ENCODE results near the gene OR2A1. TPM values are rescaled to one million over a fixed set of nuclear protein-coding genes. Genes with fewer than 3 reads are reported as not detected.
"Not testable (repeated sequence)": the region's sequence is repeated elsewhere in the genome, so short reads cannot be mapped to it uniquely, and the experiment has no call there.

Gene OR2A1
- total and polyA plus RNA-seq, 3 experiments from 2014 or later: not detected

GRCh38 chr7:144351667-144352066, 39.4 kb downstream of the OR2A1 start:
- H3K27ac ChIP-seq (ENCODE audit: low read depth, low read length); DNase-seq; H3K9me3 ChIP-seq (ENCODE audit: low read length); H3K4me1 ChIP-seq (ENCODE audit: insufficient read depth, low read length); H3K36me3 Mint-ChIP-seq; POLR2A ChIA-PET; CTCF ChIA-PET; H3K4me3 Mint-ChIP-seq; H3K27me3 Mint-ChIP-seq; H3K9me3 Mint-ChIP-seq; H3K27me3 ChIP-seq (ENCODE audit: insufficient read depth, low read length, poor library complexity, severe bottlenecking); H3K4me3 ChIP-seq (ENCODE audit: low read length); H3K36me3 ChIP-seq (ENCODE audit: insufficient read depth, low read length): not testable (repeated sequence)
- Mint-ChIP-seq H3K27ac (peak overlapping the region in 1 of 8 donors; percentile 54), H3K4me1 (peaks cover 13 to 27% (median 15%) of the 10 kb centered on the region in 3 donors)

- H3K9me3 ChIP-seq (ENCODE audit: low read length); H3K36me3 ChIP-seq (ENCODE audit: insufficient read depth, low read length); H3K27ac ChIP-seq (ENCODE audit: low read depth, low read length); H3K4me1 ChIP-seq (ENCODE audit: insufficient read depth, low read length); CTCF ChIA-PET; H3K9me3 Mint-ChIP-seq; H3K4me3 ChIP-seq (ENCODE audit: low read length); H3K27me3 Mint-ChIP-seq; H3K36me3 Mint-ChIP-seq; POLR2A ChIA-PET; DNase-seq; H3K27me3 ChIP-seq (ENCODE audit: insufficient read depth, low read length, poor library complexity, severe bottlenecking): not testable (repeated sequence)
- Mint-ChIP-seq H3K4me3 (peak within 1 kb of the TSS; percentile 76 to 91 (median 86)), H3K4me1 (peaks cover 16 to 32% (median 16%) of the 10 kb centered on the region in 3 donors), H3K27ac (peak within 1 kb of the TSS in 7 of 8 donors; percentile 47 to 97 (median 69))
Observed at GRCh38 chr7:144355176-144355822, 43.1 kb downstream of the OR2A1 start, which contains the start of gene ARHGEF5. Gene ARHGEF5, plus strand, starts transcription at chr7:144355402. Its CDS starts 7,268 bp downstream, at chr7:144362670.

- H3K36me3 ChIP-seq (ENCODE audit: insufficient read depth, low read length); H3K9me3 Mint-ChIP-seq; H3K36me3 Mint-ChIP-seq; H3K4me1 ChIP-seq (ENCODE audit: insufficient read depth, low read length); H3K27ac ChIP-seq (ENCODE audit: low read depth, low read length); POLR2A ChIA-PET; H3K27me3 ChIP-seq (ENCODE audit: insufficient read depth, low read length, poor library complexity, severe bottlenecking); H3K27me3 Mint-ChIP-seq; H3K4me3 Mint-ChIP-seq; DNase-seq; H3K9me3 ChIP-seq (ENCODE audit: low read length); H3K27ac Mint-ChIP-seq; CTCF ChIA-PET; H3K4me3 ChIP-seq (ENCODE audit: low read length): not testable (repeated sequence)
- peaks cover 15 to 27% (median 16%) of the 10 kb centered on the region in 3 donors for H3K4me1 Mint-ChIP-seq
Observed at GRCh38 chr7:144356185-144356584, 44.0 kb downstream of the OR2A1 start.

GRCh38 chr7:144356860-144357259, 44.6 kb downstream of the OR2A1 start:
- H3K4me3 Mint-ChIP-seq; H3K27ac ChIP-seq (ENCODE audit: low read depth, low read length); H3K27ac Mint-ChIP-seq; H3K36me3 ChIP-seq (ENCODE audit: insufficient read depth, low read length); H3K4me3 ChIP-seq (ENCODE audit: low read length); DNase-seq; POLR2A ChIA-PET; CTCF ChIA-PET; H3K9me3 Mint-ChIP-seq; H3K9me3 ChIP-seq (ENCODE audit: low read length); H3K27me3 Mint-ChIP-seq; H3K36me3 Mint-ChIP-seq; H3K4me1 ChIP-seq (ENCODE audit: insufficient read depth, low read length); H3K27me3 ChIP-seq (ENCODE audit: insufficient read depth, low read length, poor library complexity, severe bottlenecking): not testable (repeated sequence)
- H3K4me1 Mint-ChIP-seq: peaks cover 13 to 24% (median 16%) of the 10 kb centered on the region in 3 donors

GRCh38 chr7:144362061-144362460, 49.8 kb downstream of the OR2A1 start:
- H3K27ac Mint-ChIP-seq; H3K27ac ChIP-seq (ENCODE audit: low read depth, low read length); POLR2A ChIA-PET; H3K9me3 Mint-ChIP-seq; H3K4me3 ChIP-seq (ENCODE audit: low read length); DNase-seq; H3K9me3 ChIP-seq (ENCODE audit: low read length); H3K27me3 Mint-ChIP-seq; H3K4me1 Mint-ChIP-seq; H3K27me3 ChIP-seq (ENCODE audit: insufficient read depth, low read length, poor library complexity, severe bottlenecking); CTCF ChIA-PET; H3K4me1 ChIP-seq (ENCODE audit: insufficient read depth, low read length); H3K36me3 ChIP-seq (ENCODE audit: insufficient read depth, low read length); H3K36me3 Mint-ChIP-seq; H3K4me3 Mint-ChIP-seq: not testable (repeated sequence)

- H3K4me1 ChIP-seq (ENCODE audit: insufficient read depth, low read length); H3K4me1 Mint-ChIP-seq; H3K4me3 ChIP-seq (ENCODE audit: low read length); DNase-seq; H3K9me3 ChIP-seq (ENCODE audit: low read length); POLR2A ChIA-PET; H3K9me3 Mint-ChIP-seq; CTCF ChIA-PET; H3K36me3 ChIP-seq (ENCODE audit: insufficient read depth, low read length); H3K4me3 Mint-ChIP-seq; H3K27me3 ChIP-seq (ENCODE audit: insufficient read depth, low read length, poor library complexity, severe bottlenecking); H3K36me3 Mint-ChIP-seq; H3K27ac ChIP-seq (ENCODE audit: low read depth, low read length); H3K27ac Mint-ChIP-seq; H3K27me3 Mint-ChIP-seq: not testable (repeated sequence)
Observed at GRCh38 chr7:144365523-144365922, 53.3 kb downstream of the OR2A1 start.

- H3K4me1 Mint-ChIP-seq; H3K4me3 Mint-ChIP-seq; H3K4me1 ChIP-seq (ENCODE audit: insufficient read depth, low read length); H3K4me3 ChIP-seq (ENCODE audit: low read length); H3K36me3 Mint-ChIP-seq; H3K9me3 ChIP-seq (ENCODE audit: low read length); CTCF ChIA-PET; H3K36me3 ChIP-seq (ENCODE audit: insufficient read depth, low read length); H3K27me3 ChIP-seq (ENCODE audit: insufficient read depth, low read length, poor library complexity, severe bottlenecking); H3K9me3 Mint-ChIP-seq; POLR2A ChIA-PET; DNase-seq; H3K27me3 Mint-ChIP-seq; H3K27ac Mint-ChIP-seq; H3K27ac ChIP-seq (ENCODE audit: low read depth, low read length): not testable (repeated sequence)
Observed at GRCh38 chr7:144367250-144367649, 55.0 kb downstream of the OR2A1 start.

GRCh38 chr7:144369221-144369620, 57.0 kb downstream of the OR2A1 start:
- H3K9me3 ChIP-seq (ENCODE audit: low read length); H3K9me3 Mint-ChIP-seq; H3K27ac ChIP-seq (ENCODE audit: low read depth, low read length); H3K4me3 ChIP-seq (ENCODE audit: low read length); H3K36me3 Mint-ChIP-seq; H3K27me3 Mint-ChIP-seq; H3K27me3 ChIP-seq (ENCODE audit: insufficient read depth, low read length, poor library complexity, severe bottlenecking); H3K4me1 ChIP-seq (ENCODE audit: insufficient read depth, low read length); DNase-seq; POLR2A ChIA-PET; CTCF ChIA-PET; H3K4me1 Mint-ChIP-seq; H3K4me3 Mint-ChIP-seq; H3K27ac Mint-ChIP-seq; H3K36me3 ChIP-seq (ENCODE audit: insufficient read depth, low read length): not testable (repeated sequence)

Measured in CD8-positive, alpha-beta memory T cell (primary cell).